Measurements from ENCODE around the gene BCKDK.

DNA sequence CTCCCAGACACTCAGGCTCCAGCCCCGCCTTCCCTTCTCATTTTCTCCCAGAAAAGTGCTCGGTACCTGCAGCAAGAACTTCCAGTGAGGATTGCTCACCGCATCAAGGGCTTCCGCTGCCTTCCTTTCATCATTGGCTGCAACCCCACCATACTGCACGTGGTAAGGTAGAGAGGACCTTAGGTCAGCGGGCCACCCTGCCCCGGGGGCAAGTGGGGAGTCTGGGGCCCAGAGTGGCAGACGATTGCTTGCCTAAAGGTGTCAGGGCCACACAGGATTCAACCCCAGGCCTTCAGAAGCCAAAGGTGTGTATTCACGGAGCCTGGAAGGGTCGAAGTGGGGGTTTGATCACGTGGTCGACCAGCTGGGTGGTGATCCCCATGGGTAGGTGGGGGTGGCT is 1.4 kb downstream of the BCKDK start:
- TF ChIP-seq, protein P1, sequence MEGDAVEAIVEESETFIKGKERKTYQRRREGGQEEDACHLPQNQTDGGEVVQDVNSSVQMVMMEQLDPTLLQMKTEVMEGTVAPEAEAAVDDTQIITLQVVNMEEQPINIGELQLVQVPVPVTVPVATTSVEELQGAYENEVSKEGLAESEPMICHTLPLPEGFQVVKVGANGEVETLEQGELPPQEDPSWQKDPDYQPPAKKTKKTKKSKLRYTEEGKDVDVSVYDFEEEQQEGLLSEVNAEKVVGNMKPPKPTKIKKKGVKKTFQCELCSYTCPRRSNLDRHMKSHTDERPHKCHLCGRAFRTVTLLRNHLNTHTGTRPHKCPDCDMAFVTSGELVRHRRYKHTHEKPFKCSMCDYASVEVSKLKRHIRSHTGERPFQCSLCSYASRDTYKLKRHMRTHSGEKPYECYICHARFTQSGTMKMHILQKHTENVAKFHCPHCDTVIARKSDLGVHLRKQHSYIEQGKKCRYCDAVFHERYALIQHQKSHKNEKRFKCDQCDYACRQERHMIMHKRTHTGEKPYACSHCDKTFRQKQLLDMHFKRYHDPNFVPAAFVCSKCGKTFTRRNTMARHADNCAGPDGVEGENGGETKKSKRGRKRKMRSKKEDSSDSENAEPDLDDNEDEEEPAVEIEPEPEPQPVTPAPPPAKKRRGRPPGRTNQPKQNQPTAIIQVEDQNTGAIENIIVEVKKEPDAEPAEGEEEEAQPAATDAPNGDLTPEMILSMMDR (IDR thresholded peaks at IDR 0.05; ENCODE audit: extremely low read depth in 1 of 2, insufficient read depth in 1 of 2, low read depth in 1 of 2, low read length in 2 of 2), result no peak
- TF ChIP-seq POLR2AphosphoS5 (IDR thresholded peaks at IDR 0.05; ENCODE audit: insufficient read depth, low read depth, low read length) (no peak), FOS (IDR thresholded peaks at IDR 0.05; ENCODE audit: borderline replicate concordance, insufficient read depth, low read length) (no peak), POLR2A (IDR thresholded peaks at IDR 0.05; ENCODE audit: low read depth, low read length) (no peak)
- TF ChIP-seq, protein P2, sequence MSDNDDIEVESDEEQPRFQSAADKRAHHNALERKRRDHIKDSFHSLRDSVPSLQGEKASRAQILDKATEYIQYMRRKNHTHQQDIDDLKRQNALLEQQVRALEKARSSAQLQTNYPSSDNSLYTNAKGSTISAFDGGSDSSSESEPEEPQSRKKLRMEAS (IDR thresholded peaks at IDR 0.05; ENCODE audit: insufficient read depth, insufficient read length), result no peak

Measured in endothelial cell of umbilical vein (primary cell).